WTC11 (cell line): ENCODE data around the gene CTDP1. TPM values are rescaled to one million over a fixed set of nuclear protein-coding genes. Genes with fewer than 3 reads are reported as not detected.

Experiments used
- total RNA-seq: library from RNA; stranded (reverse); gene quantifications from 3 replicates; pipeline ENCODE4 v1.2.3, GENCODE V29; 2021

CTDP1 gene
- total RNA-seq, 1 experiment from 2014 or later, result 39.7 TPM

Other genes with a start within 250 kb of the CTDP1 start
- 0.34 to 0.62 TPM (median 0.50 TPM) in 3 replicates for gene KCNG2, start 118.1 kb downstream of the CTDP1 start, total RNA-seq